CD4-positive, alpha-beta T cell treated with Interleukin-12 subunit alpha and Interleukin-12 subunit beta, for 1 hour (primary cell): ENCODE data around the gene KCNJ9.

Experiments
- DNase-seq: peaks from one replicate; pipeline ENCODE4 v3.0.0-alpha.2; 2020

KCNJ9 gene

DNA sequence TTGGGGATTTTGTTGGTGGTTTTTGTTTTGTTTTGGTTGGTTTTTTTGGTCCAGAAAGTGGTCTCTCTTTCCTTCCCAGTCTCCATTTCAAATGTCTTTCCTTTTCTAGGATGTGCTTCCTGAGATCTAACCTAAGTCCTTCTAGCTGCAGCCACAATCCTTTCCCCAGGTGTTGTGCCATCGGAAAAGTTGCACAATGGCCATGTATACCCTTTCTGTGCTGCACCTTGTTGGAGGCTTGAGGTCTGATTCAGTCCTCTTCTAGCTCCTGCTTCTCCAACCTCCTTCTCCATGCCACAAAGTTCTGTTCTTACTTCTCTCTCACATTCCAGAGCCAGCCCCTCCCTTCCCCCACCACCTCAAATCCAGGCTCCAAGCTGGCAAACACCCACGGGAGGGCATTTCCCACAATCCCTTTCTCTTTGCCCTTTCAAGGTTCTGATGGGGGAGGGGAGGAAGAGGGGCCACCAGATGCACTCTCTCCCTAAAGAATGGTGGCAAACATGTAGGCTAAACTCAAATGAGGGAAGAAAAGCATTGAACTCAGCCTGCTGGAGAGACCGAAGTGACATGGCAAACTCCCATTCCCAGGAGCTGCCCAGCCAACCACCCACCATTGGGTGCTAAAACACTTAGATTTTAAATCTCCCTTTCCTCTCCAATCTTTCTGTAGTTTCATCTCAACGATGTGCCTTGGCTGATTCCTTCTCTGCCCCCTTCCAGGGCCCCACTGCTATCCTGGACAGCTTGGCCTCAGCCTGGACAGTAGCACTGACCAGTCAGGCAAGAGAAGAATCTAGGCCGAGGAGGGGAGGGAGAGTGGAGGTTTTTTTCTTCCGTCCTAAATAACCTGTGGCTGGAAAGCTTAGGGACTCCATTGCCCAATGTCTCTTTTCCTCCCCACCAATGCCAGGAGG is 14.3 kb upstream of the KCNJ9 start:
- DNase-seq, result no peak

DNA sequence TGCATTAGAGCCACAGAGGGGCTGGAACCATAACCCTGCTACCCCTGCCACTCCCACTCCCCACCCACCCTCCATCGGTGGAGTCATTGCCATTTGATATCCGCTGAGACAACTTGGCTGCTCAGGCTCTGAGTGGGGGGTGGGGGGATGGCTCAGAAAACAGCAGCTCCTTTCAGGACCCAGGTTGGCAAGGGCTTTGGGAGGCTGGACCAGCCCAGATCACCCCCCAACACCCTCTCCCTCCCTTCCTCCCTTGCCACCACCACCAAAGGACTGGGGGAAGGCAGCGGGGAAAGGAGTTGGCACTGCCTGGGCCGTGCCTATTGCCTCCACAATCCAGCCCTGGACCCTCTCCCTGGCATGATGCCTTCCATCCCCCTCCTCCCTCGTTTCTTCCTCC is 13.1 kb upstream of the KCNJ9 start:
- no peak for DNase-seq

DNA sequence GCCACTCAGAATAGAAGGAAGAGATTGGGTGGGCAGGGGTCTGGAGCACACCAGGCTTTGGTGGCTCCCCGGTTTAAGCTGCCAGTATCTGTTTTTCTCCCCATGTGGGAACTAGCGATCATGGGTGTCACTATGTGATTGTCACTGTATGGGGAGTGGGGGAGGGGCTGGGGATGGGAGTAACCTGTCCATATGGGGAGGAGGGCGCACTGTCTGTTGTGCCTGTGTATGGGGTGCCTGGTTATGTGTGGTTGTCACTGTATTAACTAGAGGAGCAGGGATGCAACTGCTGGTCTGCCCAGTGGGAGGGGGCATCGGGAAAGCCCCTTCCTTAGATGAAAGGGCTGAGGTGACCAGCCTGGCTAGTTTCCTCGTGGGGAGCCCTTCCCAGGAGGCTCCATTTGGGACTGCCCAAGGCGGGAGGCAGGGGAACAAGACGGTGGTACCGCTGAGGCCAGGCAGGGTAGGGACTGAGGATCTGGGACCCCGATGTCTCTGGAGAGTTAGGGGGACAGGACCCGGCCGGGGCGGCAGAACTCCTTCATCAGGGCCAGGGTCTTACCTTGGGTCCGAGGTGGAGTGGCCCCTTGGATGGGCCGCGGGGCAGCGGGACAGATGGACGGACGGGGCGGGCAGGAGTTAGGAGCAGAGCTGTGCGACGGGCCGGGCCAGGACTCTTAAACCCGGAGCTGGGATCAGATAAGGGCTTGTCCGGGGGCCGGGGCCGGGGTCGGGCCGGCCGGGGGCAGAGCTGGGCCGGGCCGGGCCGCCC is 11.7 kb upstream of the KCNJ9 start, which contains the start of gene KCNJ10:
TSS of gene KCNJ10 (minus strand) at position 701 of the 772 bp plus-strand sequence. CDS start 27,628 bp downstream, outside the sequence.
- no peak for DNase-seq

DNA sequence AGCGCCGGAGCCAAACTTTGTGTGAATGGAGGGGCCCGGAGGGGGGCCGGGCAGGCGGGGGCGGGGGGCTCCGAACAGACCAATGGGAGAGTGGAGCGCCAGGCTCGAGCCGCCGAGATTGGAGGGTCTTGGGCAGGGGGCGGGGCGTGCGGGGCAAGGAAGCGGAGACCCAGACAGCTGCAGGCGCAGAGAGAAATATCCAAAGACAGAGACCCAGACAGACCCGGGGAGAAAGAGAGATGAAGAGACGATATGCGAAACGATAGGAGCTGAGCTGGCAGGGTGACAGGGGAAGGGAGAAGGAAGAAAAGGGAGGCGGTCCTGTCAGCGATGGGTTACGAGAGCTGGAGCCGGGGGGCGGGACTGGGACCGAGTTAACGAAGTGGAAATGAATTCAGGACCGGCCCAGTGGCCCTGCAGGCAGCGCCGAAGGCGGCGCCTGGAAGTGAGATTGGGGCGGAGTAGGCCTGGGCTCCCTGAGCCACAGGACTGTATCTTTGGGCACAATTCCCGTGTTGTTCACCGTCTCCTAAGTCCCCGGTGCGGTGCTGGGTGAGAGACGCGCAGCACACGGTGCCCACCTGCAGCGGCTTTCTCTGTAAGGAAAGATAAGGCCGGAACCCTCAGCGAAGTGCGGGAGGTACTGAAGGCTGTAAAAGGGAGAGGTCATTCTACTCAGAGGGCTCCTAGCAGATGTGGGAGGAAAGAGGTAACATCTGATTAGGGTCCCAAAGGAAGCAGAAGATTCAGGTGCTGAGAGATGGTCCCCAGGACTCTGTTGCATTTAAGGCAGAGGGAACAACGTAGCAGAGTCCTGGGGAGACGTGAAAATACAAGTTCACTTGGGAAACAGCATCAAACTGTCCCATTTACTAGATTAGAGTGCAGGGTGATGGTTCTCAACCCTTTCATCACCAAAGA is 10.8 kb upstream of the KCNJ9 start:
- DNase-seq, result peak; percentile 68

DNA sequence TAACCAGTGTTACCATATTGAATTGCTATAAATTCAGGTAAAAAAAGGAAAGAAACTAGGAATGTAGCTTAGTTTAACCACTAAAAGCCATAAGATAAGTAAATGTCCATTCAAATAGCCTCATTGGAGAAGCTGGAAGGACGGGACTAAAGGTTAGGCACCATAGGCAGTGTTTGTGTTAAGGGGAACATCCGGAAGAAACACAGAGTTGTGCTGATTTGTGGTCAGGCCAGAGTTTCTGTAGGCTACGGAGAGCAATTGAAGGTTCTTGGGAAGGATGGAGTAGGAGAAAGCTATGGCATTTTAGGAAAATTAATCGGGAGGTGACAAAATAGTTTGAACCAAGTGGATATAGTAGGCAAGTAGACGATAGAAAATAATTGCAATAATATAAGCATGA is 10.0 kb upstream of the KCNJ9 start:
- no peak for DNase-seq

DNA sequence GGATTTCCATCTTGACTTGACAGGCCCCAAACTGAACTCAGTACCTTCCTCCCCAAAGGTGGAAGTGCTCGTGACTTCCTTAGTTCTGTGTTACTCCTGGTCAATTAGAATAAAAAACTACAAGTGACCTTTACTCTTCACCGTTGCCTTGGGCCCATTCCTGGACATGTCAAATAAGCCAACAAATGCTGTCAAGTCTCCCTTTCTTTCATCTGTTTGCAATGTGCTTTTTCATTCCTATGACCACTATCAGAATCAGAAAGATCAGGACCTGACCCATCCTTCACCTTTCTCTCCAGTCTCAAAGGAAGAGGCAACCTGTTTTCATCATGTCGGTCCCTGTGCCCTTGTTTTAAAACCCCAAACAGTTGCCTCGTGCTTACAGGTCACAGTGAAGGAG is 6.5 kb upstream of the KCNJ9 start:
- no peak for DNase-seq

DNA sequence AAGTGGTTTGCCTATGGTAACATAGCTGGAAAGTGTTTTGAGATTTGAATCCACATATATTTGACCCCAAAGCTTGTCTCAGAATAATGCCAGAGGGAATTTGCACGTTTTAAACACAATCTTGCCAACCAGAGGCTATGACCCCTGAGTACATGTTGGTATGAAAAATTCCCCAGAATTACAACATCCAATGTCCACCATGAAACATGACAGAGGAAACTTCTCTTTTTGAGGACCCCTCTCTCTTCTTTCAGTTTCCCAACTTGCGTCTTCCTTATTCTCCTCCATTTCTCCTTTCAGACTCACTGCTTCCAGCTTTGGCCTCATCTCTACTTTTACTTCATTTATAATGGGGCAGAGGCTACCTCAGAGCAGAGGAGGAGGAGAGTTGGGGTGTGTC is 5.5 kb upstream of the KCNJ9 start:
- DNase-seq, result no peak

DNA sequence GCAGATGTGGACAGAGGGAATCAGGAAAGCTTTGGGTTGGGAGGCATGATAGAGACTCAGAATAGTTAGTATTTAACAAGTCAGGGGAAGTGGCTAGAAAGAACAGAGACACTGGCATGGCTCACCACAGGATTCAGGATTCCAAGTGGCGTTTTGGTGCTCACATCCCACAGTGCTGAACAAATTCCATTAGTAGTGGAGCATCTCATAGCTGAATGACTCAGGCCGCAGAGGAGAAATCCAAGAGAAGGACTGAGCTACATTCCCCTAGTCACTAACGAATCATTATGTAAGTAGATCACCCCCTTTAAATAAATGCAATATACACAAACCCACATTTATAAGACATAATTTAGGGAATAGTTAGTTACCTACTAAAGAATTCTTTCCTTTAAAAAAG is 5.0 kb upstream of the KCNJ9 start:
- DNase-seq, result no peak

DNA sequence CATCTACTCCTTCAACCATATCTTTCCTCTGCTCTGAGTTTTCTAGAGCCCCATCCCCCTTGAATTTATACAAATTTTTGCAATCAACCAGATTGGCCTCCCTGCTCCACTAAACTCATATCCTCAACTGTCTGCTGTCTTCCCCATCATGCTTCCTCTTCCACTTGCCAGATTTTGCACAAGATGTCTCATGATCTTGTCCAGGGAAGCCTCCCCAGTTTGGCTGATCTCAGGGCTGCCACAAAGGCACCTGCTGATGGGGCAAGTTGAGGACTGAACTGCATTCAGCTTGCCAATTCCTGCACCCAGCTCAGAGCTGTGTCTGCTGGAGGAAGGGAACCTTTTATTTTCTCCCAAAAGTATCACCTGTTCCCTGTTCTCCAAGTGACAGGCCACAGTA is 3.9 kb upstream of the KCNJ9 start:
- DNase-seq, result no peak

DNA sequence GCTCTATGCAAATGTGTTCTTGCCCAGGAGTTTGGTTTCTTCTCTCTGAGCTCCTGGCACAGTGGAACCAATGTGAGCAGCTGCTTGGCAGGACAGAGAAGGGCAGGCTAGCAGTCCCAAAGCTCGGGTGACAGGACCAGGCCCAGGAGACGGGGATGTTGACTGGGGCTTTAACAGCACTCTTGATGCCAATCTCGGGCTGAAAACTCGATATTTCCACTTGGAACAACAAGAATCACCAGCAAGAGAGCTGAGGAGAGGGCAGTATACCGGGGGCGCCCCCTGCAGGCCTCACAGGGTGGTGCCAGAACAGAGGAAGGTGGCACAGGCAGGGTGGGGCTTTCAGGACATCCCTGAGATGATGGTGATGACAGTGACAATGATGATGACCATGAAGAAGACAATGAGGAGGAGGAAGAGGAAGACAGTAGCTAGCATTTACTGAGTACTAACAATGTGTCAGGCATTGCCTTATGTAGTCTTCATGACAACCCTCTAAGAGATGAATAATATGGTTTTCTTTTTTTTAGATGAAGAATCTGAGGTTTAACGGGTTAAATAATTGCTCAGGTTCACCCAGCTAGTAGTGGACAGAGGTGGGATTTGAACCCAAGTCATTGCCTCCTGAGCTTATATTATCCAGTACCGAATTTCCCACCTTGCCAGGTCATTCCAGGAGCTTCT is 2.7 kb upstream of the KCNJ9 start:
- peak; percentile 64 for DNase-seq

DNA sequence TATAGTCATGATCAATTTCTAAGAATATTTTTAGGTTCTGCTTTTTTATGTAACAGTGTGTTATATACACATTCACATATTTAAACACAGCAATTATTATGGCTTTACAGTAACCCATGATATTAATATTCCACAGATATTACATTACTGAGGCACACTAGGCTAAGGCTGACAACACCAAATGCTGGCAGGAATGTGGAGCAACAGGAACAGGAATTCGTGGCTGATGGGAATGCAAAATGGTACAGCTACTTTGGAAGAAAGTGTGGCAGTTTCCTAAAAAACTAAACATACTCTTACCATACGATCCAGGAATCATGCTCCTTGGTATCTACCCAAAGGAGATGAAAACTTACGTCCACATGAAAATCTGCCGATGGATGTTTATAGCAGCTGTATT is 1.9 kb upstream of the KCNJ9 start:
- DNase-seq, result no peak

DNA sequence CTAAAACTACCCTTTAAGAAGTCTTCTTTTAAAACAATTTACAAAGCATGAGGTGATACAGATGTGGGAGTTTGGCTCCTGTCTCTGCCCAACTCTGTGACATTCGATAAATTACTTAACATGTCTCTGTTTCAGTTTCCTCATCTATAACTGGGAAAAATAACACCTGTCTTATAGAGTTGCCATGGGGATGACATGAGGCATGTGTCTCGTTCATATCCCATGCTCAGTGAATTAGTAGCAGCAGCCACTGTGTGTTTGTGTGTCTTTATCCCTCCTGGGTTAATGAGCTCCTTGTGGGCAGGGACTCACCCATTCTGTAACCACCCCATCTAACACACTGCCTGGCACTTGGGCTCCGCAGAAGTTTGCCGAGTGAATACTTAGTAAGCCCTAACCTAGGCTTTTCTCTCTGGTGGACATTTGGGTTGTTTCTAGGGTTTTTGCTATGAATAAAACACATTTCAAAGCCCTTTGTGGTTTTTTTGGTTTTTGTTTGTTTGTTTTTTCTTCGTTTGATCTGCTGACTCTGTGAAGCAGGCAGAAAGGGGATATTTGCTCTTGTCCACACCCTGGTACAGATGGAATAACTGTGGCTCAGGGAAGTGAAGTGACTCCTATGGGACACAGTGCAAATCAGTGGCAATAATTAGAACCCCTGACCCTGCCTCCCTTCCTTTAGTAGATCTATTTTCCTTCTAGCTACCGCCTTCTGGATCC is 797 bp upstream of the KCNJ9 start:
- DNase-seq, result no peak

DNA sequence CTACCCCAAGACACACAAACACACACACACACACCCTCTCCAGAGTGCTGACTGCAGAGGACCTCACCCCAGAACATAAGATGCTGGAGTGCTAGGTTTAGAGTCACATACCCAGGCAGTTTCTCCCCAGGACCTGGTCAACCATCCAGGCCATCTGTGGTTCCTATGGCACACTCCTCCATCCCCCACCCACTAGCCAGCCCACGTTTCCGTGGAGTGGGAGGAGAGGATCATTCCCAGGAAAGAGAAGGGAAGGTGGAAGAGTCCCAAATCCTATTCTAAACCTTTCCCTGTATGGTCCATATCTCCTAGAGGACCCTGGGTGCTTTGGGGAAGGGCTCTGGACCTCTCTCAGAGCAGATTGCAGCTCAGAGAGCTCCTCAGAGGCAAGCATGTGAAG is 1.1 kb downstream of the KCNJ9 start:
- no peak for DNase-seq

DNA sequence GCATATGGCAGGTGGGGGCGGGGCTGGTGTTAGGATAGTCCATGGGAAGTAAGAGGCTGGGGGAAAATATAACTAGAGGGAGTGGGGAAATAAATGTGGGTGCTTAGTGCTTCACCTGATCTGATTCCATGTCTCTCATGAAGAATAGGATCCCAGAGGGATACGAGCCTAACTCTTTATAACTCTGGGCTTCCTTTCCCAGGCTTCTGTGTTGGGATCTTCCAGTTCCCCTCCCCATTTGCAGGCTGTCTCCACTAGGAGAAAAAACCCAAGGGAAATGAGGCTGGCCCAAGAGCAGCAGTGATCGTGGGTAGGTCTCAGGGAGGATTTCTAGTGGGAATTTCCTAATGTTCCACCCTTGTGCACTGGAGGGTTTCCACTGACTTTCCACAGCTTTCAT is 1.6 kb downstream of the KCNJ9 start:
- DNase-seq, result no peak

DNA sequence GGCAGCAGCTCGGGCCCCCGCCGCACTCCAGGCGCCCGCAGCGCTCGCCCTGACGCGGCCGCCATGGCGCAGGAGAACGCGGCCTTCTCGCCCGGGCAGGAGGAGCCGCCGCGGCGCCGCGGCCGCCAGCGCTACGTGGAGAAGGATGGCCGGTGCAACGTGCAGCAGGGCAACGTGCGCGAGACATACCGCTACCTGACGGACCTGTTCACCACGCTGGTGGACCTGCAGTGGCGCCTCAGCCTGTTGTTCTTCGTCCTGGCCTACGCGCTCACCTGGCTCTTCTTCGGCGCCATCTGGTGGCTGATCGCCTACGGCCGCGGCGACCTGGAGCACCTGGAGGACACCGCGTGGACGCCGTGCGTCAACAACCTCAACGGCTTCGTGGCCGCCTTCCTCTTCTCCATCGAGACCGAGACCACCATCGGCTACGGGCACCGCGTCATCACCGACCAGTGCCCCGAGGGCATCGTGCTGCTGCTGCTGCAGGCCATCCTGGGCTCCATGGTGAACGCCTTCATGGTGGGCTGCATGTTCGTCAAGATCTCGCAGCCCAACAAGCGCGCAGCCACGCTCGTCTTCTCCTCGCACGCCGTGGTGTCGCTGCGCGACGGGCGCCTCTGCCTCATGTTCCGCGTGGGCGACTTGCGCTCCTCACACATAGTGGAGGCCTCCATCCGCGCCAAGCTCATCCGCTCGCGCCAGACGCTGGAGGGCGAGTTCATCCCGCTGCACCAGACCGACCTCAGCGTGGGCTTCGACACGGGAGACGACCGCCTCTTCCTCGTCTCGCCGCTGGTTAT is 2.8 kb downstream of the KCNJ9 start:
- DNase-seq, result peak; percentile 80

DNA sequence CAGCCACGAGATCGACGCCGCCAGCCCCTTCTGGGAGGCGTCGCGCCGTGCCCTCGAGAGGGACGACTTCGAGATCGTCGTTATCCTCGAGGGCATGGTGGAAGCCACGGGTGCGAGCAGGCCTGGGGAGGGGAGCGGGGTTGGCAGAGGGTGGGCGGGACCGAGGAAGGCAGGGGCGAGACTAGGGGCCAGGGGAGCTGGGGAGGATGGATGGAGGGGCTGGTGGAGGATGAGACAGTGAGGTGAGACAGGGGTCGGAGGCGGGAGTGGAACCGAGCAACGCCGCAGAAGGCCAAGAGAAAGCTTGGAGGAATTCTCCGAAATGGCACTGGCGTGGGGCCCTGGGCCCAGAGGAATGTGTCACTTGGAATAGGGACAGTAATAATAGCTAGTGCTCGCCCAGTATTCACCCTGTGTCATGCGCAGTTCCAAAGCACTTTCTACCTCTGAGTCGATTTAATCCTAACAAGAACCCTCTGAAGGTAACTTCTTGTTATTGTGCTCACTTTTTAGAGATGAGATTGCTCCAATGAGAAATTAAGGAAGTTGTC is 3.5 kb downstream of the KCNJ9 start:
- DNase-seq, result no peak

DNA sequence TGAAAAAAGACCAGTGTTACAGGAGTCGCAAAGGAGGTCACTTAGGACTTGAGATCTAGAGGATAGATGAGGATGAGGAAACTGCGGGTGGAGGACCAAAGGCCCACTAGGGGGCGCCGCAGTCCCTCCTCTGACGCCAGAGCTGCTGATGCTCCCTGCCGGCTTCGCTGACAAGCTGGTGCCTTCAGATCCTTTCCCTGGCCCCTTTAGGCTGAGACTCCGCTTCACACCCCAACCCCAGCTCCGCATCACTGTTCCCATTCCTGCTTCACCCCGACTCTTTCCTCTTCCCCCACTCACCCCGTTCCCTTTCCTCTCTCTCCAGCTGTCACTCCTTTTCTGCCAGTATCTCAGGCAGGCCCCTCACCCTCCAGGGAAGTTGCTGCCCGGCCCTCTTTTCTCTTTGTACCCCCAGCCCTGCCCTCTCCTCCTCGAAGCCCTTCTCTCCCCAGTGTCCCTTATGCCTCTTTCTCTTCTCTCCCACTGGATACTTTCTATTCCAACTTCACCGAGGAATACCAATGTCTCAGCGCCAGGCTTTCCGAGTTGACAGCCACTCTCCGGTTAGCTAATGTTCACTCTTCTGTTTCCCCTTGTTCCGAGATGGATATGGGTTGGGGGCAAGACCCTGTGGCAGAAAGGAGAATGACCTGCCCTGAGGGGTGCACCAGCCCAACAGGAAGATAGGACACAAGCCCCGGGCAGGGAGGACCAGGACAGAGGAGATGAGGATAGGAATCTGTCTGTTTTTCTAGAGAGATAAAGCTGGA is 4.5 kb downstream of the KCNJ9 start:
- peak; percentile 78 for DNase-seq

DNA sequence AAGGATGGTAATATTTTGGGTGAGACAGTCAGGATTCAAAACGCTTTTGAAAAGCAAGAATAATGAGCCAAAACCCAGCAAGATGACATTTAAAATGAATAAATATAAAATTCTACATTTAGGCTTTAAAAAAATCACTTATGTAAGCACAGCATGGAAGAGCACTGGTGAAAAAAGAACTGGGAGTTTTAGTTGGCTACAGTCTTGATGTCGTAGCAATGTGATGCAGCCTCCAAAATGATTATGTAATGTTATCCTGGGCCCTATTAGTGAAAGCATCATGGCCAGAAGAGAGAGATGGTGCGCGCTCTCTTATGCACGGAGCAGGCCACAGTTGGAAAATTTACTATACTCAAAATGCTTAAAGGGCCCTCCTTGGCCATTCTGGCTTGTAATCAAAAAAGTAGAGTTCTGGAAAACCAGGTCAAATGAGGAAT is 5.1 kb downstream of the KCNJ9 start:
- DNase-seq, result no peak

DNA sequence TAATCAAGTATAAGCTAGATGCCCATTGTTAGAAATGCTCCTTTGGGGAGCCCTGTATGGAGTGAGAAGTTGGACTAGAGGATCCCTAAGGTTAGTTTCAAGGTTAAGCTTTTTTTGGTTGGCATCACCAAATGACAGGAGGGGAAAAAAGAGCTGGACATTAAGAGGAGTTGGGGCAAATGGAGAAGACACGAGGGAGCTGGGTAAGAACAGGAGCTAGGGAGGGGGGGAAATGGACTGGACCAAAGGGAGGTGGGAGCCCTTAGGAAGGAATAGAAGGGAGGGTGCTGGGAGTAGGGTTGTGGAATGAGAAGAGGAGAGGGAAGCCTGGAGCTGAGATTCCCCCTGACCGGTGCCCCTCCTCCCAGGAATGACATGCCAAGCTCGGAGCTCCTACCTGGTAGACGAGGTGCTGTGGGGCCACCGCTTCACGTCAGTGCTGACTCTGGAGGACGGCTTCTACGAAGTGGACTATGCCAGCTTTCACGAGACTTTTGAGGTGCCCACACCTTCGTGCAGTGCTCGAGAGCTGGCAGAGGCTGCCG is 5.9 kb downstream of the KCNJ9 start:
- no peak for DNase-seq
